GM19468 (cell line): ENCODE data around the gene SERINC1.
"Not testable (repeated sequence)": the region's sequence is repeated elsewhere in the genome, so short reads cannot be mapped to it uniquely, and the experiment has no call there.

Experiments used
- ATAC-seq: cut with Tn5 transposase; IDR thresholded peaks from one replicate; pipeline ENCODE4 v1.9.1; 2021; ENCODE audit warnings: mild to moderate bottlenecking, moderate library complexity, moderate number of reproducible peaks; ENCODE audit not compliant: unreplicated experiment; ENCODE audit errors: extremely low read depth

The SERINC1 gene

DNA sequence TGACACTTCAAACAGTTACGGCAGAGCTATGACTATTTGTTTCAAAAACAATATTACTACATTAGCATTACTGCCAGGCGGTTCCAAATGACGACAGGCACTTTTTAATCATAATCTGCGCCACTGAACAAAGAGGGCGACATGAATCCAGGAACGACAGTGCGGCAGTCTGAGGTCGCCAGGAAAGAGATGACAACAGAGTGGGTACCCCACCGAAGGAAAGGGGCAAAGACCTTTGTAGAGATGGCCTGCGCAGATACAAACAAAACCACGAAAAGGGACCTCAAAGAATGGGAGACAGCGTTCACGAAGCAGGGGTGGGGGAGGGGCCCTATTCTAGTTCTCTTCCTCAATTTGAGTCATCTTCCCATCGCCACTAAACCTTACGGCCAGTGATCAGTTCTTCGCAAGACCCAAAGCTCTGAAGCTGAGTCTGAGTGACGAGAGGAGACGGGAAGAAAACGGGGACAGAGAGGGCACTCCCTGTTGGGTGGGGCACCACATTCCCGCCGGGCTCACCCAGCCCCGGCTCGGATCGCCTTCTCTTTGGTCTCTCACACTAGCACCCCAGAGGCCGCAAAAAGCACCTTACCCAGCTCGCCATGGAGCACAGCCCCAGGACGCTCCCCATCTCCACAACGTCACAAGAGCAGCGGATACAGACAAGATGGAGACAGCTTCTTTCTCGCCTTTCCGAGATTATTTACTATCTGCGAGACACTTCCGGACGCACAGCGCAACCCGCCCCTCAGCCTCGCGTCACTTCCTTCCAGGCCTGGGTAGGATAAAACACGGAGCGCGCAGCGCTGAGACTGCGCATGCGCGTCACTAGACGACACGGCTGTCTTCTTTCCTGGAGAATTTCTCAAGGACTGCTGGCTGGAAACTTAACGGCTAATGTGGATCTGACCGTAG, at the start of gene SERINC1:
TSS of gene SERINC1 (minus strand) at position 701 of the 915 bp plus-strand sequence. CDS start at position 631, 70 bp downstream.
- ATAC-seq = peak; percentile 99

DNA sequence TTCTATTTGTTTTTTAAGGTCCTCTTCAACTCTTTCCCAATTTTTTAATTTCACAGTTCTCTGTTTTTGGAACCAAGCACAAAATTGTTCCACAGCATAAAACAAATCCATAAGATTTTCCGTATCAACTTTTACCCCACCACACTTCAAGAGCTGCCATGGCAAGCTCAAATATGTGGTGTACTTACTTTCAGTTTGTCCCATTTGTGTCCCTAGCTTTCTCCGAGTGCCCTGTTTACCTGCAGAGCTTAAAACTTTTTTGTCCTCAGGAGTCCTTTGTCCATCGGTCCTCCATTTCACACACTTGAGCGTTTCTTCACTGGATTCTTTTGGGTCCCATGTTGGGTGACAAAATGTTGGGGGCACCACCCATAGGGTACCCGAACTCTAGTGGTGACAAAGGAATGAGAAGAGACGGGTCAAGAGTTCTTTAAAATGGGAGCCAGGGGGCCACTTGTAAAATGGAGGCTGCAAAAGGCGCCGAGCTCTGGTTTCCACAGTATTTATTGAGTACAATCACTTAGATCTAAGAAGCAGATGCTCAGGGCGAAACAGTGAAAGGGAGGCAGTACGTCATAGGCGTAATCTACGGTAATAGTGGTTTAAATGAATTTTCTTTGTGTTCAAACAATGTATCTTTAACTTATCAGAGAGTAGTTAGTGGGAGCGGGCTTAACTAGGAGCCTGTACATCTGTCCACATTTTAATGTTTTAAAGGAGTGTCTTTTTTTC, 39.8 kb upstream of the SERINC1 start:
- ATAC-seq = no peak

DNA sequence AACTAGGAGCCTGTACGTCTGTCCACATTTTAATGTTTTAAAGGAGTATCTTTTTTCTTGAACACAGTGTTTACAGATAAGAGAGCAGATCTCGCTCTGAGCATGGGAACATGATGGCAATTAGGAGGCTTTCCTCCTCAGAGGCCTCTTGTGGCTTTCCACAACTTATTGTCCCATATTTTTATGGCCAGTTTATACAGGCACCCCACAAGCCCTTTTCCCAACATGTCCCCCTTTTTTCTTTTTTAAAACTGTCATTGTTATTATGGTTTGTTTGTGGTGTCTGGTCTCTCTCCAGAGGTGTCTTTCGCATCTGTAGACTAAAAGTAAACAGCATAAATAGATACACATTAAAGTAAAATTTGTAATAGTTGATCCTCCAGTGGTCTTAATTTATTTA, 33.6 kb upstream of the SERINC1 start:
- ATAC-seq = not testable (repeated sequence)

DNA sequence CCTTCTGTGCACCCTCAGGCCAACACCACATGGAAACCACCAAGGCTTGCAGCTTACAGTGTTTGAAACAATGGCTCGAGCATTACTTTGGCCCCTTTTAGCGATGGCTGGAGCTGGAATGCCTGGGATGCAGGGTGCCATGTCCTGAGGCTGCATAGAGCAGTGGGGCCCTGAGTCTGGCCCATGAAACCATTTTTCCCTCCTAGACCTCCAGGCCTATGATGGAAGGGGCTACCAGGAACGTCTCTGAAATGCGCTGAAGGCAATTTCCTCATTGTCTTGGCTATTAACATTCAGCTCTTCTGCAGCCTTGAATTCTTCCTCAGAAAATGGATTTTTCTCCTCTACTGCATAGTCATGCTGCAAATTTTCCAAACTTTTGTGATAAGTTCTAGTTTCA, 29.9 kb upstream of the SERINC1 start:
- ATAC-seq = no peak

DNA sequence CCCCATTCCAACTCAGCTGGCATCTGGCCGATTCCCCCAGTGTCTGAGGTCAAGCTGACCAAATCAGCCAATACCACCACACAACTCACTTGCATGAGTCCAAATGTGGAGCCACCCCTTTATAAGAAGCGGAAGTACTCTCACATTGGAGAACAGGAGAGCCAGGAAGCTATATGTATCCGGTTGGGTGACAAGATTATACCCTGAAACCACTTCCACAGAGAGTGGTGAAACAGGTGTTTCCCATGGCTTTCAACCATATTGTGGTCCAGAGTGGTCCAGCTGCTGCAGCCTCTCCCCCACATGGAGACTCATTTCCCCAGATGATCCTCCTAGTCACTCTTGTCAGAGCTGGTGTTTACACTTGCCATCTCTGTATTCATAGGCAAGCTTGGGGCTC, 24.0 kb upstream of the SERINC1 start:
- ATAC-seq = peak; percentile 20

DNA sequence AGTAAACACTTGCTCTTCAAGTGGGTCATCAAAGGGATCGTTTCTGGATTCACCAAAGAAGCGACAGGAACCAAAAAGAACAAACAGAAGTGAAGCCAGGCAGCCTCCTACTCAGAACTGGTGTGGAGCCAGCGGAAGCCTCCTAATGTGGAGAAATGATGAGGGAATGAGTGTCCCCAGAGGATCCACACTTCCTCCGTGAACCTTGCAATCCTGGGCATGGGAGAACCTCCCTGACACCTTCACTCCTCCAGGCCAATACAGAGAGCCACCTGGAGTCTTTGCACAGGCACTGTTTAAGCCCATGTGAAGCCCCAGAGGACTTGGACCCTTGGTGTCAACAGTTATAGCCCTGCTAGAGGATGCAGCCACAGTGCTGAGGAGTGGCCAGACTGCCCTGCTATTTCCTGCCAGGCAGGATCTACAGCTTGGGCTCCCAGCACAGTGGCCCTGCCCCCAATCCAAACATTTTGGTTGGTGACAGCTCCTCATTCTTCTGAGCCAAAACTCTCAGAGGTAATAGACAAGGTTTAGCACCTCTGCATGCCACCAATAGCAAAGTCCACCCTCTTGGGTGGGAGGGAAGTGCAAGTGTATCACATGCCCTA, 23.2 kb upstream of the SERINC1 start:
- no peak for ATAC-seq

DNA sequence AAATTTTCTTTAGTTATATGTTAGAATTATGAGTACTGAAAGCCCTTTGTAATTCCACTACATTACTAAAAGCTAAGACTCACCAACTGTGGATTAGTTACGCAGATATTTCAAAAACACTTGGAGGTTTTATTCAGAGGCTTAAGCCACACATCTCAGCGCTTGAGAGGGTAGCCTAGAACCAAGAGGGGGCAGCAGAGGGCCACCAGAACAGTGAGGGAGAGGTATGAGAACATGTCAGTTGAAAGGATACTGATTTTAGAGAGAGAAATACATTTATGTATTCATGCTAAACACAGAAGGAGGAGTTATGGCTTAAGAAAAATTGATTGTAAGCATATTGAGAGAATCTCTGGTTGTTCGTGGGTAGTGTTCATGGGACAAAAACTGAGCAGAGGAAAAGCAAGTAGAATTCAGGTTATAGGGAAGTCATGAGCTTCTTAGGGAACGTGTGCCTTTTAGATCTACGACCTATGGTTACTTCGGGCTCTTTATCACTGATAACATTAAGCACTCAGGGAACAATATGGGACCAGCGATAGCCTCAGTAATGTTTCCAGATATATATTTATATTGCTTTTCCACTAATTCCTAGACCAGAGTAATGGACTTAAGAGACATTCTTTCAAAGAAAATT, 20.4 kb upstream of the SERINC1 start:
- peak; percentile 77 for ATAC-seq

DNA sequence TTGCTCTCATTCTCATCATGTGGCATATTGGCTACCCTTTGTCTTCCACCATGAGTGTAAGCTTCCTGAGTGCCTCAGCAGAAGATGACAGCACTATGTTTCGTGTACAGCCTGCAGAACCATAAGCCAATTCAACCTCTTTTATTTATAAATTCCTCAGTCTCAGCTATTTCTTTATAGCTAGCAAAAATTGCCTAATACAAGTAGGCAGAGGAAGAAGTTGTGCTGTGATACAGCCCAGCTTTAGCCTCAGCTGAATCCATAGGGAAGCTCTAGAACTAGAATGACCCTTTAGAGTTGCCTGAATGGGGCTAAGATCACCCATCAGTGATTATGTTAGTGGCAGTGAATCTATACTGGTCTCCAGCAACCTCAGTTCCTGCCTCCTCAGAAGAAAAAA, 19.0 kb upstream of the SERINC1 start:
- ATAC-seq = no peak

DNA sequence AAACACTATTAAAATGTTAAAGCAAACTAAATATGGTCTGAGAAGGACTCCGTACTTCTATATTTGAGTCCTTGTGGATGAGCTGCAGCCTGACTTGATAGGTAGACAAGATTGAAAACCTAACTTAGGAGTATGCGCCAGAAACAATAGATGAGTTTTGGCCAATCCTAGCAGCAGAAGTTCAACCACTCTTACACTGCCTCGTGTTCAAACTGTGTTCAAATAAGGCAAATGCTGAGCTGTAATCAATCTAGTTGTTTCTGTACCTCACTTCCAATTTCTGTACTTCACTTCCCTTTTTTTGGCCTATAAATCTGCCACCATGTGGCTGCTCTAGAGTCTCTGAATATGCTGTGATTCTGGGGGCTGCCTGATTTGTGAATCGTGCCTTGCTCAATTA, 13.2 kb upstream of the SERINC1 start:
- ATAC-seq = peak; percentile 93

DNA sequence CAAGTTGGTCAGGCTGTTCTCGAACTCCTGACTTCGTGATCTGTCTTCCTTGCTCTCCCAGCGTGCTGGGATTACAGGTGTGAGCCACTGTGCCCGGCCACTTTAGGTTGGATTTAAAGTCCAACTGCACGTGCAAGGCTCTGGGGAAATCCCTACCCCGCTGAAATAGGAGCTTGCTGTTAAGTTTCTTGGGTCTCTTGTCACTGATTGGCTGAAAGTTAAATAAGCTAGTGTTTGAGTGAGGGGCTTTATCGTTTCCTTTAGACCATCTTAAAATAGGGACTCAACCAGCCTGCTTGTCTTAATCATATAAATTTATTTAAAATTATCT, 11.1 kb upstream of the SERINC1 start:
- ATAC-seq = no peak

DNA sequence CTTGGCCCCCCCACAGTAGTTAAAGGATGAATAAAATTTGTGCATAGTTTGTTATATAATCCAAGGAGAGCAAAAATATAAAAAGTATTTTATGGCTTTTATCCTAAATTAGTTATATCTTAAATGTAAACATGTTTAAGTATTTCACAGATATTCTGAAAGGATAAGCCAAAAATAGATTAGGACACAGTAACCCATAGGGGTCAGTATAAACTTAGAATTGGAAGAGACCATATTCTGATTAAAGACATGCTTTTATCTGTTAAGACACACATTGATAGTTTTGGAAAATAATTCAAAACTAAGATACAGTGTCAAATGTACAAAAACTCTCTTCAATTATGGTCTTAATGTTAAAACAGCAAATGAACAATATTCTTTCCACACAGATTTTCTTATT, 4.5 kb upstream of the SERINC1 start:
- ATAC-seq = no peak

DNA sequence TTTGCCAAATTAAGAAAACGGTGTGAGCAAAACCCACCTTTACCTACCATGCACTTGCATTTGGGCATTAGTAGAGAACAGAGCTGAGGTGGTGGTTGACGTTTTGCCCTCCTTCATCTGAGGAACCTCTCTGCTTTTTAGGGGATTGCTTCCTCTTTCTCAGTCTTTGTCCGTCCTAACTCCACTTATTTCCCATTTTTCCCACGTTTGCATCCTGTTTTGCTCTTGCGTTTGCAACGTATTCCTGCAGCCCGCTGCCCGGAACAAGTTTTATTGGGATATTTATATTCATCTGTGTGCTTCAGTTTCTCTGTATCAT, 374 bp upstream of the SERINC1 start:
- ATAC-seq = peak; percentile 11

DNA sequence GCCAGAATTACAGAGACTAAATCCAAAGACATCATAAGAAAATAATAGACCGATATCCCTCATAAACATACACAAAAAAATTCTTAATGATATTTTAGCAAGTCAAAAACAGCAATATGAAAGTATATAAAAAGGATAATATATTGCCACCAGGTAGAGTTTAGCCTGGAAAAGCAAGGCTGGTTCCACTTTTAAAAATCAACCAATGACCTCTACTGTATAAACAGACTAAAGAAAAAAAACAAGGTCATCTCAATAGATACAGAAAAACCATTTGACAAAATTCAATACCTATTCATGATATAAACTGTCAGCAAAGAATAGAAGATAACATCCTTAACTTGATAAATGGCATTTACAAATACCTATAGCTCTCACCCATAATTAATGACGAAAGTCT, 9.7 kb downstream of the SERINC1 start:
- ATAC-seq = no peak

DNA sequence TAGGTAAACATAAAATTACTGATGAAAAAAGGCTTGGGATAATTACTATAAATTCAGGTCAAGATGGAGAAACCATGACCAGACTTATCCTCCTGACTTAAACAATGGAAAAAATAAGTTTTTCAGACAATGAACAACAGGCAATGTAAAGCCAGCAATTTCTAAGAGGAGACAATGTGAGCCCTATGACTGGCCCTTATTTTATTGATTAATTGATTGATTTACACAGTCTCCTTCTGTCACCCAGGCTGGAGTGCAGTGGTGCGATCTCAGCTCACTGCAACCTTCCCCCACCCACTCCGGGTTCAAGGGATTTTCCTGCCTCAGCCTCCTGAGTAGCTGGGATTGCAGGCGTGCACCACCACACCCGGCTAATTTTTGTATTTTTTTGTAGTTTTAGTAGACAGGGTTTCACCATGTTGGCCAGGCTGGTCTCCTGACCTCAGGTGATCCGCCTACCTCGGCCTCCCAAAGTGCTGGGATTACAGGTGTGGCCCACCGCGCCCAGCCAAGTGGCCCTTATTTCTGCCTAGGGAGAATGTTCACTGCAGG, 11.7 kb downstream of the SERINC1 start:
- ATAC-seq = not testable (repeated sequence)

DNA sequence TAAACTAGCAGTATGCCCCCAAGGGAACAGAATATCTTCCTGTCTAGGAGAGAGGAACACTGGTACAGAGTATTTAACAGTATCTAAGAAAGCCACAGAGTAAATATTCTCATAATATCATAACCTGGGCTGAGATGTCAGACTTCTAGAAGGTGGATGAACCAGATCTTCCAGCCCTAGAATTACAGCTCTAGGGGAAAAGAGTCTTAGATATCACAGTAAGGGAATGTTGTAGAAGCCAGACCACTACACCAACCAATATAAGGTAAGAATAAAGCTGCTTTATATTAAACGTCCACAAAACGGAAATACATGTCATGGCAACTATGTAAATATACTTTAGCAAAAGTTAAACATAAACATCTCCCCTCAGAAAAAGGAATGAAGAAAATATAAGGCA, 12.4 kb downstream of the SERINC1 start:
- ATAC-seq = no peak

DNA sequence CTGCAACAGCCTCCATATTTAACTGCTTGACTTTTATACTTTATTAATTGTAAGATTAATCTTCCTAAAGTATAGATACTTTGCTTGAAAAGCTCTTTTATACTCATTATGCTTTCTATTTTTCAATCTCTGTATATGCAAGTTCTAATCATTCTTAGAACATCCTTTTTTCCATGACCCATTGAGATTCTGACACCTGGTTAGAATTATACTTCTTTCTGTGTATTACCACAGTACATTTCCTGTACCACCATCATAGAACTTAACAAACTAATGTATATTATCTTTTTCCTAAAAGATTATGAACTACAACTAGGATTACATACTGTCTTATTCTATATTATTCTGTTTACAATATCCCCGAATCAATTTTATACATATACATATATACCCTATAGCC, 13.5 kb downstream of the SERINC1 start:
- no peak for ATAC-seq

DNA sequence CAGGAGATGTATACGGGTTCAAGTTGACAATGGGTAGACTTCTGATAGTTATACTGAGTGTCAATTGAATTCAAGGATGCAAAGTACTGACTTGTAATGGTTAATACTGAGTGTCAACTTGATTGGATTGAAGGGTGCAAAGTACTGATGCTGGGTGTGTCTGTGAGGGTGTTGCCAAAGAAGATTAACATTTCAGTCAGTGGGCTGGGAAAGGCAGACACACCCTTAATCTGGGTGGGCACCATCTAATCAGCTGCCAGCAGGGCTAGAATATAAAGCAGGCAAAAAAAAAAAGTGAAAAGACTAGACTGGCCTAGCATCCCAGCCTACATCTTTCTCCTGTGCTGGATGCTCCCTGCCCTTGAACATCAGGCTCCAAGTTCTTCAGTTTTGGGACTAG, 16.5 kb downstream of the SERINC1 start:
- ATAC-seq = not testable (repeated sequence)

DNA sequence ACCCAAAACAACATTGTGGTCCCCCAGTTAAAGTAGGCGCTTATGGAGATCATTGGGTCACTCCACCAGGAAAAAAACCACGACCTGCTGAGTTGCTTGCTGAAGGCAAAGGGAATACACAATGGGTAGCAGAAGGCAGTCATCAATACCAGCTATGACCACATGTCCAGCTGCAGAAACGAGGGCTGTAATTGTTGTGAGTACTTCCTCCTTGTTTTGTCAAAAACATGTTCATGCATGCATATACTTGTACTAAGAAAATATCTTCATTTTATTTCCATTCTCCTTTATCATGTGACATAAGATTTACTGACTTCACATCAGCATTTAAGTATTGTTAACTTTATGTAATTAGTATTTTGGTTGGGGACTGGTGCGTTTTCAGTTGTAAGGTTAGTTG, 16.9 kb downstream of the SERINC1 start:
- no peak for ATAC-seq

DNA sequence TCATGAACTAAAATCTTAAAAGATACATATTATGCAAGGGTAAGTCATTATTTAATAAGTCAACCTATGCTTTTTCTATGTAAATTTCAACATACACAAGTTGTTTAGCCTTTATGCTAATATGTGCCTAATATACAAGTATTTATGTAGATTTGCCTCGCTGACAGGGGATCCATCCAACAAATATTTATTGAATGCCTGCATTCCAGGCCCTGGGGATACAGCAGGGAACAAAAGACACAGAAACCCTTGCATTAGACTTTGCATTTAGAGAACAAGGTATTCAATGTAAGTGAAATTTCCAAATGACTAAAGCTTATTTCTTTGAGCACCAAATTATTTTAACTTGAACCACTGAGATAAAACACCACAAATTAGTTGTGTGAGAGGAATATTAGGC, 19.1 kb downstream of the SERINC1 start:
- ATAC-seq = no peak

DNA sequence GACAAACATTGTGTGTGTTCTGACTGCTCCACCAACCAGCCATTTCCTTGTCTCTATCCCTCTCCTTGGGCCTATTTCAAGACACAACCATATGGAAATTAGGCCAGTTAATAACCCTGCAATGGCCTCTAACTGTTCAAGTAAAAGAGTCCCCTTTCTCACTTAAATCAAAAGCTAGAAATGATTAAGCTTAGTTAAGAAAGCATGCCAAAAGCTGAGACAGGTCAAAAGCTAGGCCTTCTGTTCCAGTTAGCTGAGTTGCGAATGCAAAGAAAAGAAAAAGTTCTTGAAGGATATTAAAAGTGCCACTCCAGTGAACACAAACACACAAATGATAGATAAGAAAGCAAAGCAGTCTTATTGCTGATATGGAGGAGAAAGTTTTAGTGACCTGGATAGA, 22.5 kb downstream of the SERINC1 start:
- ATAC-seq = no peak

DNA sequence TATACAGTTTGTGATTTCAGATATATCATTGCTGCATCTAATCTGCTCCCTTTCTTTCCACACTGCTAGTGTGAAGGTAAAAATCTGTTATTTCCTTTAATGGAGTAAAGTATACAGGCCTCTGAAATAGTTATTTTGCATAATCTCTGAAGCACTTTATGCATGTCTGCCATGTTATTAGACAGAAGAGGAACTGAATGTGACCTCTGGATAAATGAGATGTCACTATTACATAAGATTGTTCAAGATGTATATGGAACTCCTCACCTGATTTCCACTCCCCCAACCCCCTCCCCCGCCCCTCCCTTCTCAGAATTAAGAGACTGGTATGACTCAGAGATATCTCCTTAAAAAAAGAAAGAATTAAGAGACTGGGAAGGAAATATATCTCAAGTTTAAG, 26.3 kb downstream of the SERINC1 start:
- ATAC-seq = no peak
